GM21381 (cell line): Measurements from ENCODE around the gene DDX21.
"Not testable (repeated sequence)": the region's sequence is repeated elsewhere in the genome, so short reads cannot be mapped to it uniquely, and the experiment has no call there.

ENCODE experiments used
- ATAC-seq: cut with Tn5 transposase; IDR thresholded peaks from one replicate; pipeline ENCODE4 v1.9.1; 2021; ENCODE audit warnings: mild to moderate bottlenecking, moderate library complexity; ENCODE audit not compliant: unreplicated experiment

The DDX21 gene

DNA sequence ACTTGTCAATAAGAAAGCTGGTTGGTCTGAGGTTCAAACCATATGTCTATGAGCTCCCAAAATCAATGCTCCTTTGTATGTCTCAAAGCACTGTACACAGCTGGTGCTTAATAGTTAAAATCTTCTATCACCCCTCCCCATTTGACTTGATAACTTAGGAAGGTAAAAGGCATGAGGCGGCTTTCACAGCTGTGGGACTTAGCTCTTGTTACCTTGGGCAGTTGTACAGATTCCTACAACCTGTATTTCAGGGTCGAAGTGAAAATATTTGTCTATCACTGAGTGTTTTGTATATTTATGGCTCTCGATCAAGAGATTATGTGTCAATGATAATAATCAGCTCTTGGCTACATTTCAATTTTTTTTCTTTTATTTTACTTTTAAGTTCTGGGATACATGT is 31.6 kb downstream of the DDX21 start:
- no peak for ATAC-seq

DNA sequence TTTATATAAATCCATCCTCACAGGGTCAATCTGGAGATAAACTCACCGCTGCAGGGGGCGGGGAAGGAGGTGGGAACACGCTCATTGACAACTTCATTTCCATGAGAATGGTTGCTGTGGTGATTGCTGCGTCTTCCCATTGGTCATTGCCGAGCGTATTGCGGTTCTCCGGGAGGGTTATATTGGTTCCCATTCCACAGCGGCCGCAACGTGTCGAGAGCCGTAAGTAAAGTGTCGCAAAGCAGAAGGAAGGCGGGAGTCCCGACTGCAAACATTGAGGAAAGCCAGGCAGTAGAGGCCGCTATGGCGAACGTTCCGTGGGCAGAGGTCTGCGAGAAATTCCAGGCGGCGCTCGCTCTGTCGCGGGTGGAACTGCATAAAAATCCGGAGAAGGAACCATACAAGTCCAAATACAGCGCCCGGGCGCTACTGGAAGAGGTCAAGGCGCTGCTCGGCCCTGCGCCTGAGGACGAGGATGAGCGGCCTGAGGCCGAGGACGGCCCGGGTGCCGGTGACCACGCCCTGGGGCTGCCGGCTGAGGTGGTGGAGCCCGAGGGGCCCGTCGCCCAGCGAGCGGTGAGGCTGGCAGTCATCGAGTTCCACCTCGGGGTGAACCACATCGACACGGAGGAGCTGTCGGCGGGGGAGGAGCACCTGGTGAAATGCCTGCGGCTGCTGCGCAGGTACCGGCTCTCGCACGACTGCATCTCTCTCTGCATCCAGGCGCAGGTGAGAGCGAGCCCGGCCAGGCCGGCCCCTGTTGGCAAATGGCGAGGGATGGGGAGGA is 32.8 kb downstream of the DDX21 start, which contains the start of gene KIFBP:
TSS of gene KIFBP (plus strand) at position 274 of the 787 bp plus-strand sequence. CDS start at position 304, 30 bp downstream.
- ATAC-seq: peak; percentile 82

DNA sequence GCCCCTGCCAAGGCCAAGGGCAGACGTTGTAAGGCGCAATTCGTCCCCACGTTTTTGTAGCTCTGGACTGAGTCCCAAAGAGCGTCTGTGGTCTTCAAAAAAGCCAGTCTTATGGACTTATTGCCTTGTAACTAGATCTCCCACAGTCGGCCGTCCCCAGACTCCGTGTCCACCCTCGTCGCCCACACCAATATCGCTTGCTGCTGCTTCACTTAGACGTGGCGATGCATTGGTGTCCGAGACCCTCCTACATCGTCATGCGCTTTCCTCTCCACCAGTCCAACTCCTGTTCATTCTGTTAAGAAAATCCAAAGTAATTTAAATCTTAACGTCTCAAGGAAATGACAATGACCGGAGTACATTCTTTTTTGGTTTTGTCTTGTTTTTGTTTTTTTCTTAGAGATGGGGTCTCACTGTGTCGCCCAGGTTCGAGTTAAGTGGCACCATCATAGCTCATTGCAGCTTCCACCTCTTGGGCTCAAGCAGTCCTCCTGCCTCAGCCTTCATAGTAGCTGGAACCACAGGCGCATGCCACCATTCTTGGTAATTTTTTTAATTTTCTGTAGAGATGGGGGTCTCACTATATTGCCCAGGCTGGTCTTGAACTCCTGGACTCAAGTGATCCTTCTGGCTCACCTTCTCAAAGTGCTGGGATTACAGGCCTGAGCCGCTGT is 33.5 kb downstream of the DDX21 start:
- no peak for ATAC-seq

DNA sequence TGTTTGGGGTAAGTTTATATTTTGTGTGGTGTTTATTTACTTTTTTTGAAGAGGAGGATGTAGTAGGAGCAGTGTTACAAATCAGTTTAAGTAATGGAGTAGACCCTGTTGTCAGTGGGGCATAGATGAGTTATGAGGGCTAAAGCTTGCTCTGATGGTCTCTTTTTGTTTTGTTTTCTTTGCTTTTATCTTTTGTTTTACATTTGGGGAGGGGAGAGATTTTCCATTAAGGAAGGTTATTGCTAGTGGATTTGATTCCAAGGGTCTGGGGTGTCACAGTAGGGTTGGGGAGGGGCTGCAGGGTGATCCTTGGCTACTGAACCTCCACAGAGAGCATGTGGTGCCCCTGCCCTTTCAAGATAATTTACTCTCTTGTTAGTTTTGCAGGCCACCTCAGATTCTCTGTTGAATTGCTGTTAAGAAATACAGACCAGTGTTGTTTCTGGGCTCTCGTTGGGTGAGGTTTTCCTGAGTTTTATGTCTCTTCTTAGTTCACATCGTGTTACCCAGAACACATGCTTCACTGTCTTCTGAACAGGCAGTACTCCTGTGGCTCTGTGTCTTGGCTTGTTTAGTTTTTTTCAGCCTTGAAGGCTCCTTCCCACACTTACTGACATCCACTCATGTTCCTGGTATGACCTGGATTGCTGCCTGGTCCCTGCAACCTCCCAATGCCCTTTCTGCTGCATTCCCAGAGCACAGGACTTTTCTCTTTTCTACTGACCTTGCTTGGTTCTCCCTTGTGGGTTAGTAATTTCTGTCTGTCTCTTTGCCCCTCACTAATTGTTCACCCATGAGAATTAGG is 36.9 kb downstream of the DDX21 start:
- no peak for ATAC-seq

DNA sequence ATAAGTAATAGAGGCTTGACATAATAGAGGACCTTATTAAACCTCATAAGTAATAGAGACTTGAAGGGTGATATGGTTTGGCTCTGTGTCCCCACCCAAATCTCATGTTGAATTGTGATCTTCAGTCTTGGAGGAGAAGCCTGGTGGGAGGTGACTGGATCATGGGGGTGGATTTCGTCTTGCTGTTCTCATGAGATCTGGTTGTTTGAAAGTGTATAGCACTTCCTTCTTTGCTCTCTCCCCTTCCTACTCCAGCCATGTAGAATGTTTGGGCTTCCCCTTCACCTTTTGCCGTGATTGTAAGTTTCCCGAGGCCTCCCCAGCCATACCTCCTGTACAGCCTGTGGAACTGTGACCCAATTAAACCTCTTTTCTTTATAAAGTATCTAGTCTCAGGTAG is 41.2 kb downstream of the DDX21 start:
- no peak for ATAC-seq

DNA sequence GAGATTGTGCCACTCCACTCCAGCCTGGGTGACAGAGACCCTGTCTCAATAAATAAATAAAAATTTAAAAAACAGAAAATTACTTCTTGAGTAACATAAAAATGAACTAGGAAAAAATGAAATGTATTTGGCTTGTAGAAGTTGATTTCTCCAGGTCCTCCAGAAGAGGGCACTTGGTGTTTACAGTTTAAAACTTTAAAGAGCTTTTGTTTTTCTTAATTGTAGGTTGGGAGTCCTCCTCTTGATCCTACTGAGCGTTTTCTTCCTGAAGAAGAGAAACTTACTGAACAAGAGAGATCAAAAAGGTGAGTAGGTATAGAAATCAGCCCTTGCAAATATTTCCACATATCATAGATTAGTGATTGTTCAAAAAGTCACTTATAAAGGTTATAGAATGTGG is 48.9 kb downstream of the DDX21 start:
- no peak for ATAC-seq

DNA sequence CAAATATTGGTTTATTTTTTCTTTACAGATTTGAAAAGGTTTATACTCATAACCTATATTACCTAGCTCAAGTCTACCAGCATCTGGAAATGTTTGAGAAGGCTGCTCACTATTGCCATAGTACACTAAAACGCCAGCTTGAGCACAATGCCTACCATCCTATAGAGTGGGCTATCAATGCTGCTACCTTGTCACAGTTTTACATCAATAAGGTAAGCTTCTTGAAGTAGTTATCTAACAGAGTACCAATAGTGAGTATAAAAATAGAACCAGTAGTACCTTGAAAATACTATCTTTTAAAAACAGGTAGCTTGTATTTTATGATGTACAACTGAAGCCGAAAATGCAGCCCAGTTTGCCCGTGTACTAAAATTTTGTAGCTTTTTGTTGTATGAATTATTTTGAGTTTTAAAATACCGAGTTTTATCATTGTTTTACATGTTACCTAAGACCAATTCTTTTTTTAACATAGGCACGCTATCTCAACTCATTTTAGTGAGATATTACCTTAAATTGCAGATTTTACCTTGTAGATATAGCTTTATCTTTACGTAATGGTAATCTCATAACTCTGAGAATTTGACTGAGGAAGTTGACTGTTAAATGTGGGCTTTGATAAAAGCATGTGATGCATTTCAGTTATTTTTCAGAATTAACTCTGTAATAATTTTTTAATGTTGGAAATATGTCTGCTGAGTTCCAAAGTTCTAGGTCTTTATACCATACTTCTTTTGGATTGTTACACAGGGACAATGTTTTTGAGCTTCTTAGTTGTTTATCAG is 49.9 kb downstream of the DDX21 start:
- ATAC-seq: no peak

DNA sequence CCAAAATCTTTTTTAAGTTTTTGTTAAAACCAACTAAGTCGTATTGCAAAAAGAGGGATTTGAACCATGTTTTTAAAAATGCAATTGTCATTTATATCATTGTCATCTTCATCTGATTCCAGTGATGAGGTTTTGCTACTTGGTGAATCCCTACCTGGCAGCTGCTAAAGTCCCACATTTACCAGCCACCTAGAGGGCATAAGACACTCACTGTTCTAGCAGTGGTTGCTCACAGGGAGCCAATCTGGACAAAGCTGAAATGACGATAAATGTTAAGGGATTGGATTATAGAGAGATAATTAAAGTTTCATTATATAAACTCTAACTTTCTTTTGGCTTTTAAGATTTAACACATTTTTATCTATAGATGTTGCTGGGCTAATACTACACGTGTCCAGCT is 51.3 kb downstream of the DDX21 start:
- no peak for ATAC-seq

DNA sequence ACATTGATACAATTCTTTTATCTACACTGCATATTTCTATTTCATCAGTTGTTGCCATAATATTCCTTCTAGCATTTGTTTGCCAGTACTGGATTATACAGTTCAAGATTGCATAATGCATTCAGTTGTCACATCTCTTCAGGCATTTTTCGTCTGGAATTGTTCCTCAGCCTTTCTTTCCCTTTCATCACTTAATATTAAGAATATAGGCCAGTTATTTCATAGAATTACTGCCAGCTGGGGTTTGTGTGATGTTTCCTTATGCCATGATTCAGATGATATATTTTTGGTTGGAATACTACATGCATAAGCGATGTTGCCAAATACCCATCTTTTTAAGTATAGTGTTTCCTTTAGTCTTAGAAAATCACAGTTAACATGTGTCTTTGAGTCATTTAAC is 53.4 kb downstream of the DDX21 start:
- no peak for ATAC-seq

DNA sequence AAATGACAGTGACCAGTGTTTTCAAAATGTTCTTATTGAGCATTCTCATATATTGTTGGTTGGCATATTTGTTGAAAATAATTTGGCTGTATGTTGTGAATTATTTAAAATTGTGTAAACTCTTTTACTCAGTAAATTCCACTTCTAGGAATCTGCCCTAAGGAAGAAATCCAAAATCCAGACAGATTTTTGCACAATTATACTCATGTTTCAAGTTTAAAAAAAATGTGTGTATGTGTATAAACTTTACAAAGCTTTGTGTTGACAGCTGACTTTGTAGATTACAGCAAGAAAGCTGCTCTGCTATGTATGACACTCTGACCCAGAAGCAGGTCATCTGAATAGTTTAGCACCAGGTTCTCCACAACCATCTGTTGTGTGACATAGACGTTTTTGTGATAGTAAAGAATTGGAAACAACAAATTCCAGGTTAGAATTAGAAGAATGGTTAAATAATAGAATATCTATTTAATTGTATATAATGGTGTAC is 54.2 kb downstream of the DDX21 start:
- no peak for ATAC-seq

DNA sequence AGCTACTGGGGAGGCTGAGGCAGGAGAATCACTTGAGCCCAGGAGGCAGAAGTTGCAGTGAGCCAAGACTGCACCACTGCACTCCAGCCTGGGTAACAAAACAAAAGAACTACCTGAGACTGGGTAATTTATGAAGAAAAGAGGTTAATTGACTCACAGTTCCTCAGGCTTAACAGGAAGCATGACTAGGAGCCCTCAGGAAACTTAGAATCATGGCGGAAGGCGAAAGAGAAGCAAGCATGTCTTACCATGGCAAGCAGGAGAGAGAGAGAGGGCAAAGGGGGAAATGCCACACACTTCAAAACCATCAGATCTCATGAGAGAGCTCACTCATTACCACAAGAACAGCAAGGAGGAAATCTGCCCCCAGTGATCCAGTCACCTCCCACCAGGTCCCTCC is 56.8 kb downstream of the DDX21 start:
- ATAC-seq: not testable (repeated sequence)

DNA sequence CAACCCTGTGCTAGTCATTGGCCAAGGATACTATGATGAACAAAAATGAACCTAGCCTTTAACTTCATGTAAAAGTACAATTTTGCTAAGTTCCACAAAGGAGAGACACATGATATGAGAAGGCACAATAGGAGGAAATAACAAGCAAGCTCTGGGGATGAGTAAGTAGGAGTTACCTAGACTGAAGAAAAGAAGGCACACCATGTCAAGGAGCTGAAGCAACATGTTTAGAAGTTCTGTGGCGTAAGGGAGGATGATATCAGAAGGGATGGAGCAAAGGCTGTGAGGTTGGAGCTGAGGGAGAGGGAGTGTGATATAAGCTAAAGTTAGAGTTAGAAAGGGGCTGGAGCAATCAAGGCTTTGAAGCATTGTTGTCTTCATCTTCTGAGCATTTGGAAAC is 58.2 kb downstream of the DDX21 start:
- no peak for ATAC-seq

DNA sequence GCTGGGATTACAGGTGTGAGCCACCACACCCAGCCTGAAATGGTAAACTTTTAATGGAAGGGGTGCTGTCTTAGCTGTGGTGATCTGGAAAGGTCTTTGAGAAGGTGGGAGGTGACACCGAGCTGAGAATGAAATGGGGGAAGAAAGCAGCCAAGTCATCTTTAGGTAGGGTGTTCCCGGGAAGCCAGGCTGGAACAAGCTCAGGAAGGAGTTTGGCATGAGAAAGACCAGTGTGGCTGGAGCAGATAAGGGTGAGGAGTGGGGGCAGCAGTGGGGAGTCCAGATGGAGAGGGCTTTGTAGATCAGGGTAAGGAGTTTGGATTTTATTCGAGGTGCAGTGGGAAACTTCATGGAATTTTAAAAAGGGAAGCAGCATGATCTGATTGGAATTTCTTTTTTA is 62.6 kb downstream of the DDX21 start:
- no peak for ATAC-seq

DNA sequence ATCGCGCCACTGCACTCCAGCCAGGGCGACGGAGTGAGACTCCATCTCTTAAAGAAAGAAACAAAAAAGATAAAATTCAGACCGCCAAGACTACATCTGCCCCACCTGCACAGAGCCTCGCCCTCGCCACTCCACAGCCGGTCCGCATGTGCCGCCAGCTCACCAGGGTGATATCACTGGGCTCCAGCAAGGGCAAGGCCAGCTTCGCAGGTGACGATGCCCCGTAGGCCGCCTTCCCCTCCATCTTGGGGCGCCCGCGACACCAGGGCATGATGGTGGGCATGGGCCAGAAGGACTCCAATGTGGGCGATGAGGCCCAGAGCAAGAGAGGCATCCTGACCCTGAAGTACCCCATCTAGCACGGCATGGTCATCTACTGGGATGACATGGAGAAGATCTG is 66.6 kb downstream of the DDX21 start:
- no peak for ATAC-seq

DNA sequence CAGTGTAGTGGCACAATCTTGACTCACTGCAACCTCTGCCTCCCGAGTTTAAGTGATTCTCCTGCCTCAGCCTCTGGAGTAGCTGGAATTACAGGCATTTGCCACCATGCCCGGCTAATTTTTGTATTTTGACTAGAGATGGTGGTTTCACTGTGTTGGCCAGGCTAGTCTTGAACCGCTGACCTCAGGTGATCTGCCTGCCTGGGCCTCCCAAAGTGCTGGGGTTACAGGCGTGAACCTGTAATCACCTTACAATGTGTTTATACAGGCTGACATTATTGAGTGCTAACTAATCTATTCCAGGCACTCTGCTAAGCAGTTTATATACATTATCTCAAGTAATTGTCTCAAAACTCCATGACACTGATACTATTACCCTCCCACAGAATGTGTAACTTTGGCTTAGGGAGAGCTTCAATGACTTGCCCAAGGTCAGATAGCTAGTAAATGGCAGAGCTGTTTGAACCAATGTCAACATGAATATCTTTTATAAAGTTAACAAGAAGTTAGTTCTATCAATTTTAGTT is 69.5 kb downstream of the DDX21 start:
- no peak for ATAC-seq

DNA sequence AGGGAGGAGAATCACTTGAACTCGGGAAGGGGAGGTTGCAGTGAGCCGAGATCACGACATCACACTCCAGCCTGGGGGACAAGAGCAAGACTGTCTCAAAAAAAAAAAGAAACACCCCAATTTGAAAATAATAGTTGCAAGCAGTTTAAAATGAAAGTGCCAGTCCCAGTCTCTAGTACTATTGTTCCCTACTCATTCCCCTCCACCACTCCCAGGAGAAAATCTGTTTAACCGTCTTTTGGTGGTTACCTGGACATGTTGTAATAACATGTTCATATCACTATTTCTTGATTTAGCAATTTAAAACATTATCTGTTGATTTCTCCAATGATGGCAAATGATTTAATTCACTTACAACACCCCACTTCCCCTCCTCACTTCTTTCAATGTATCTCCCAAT is 77.3 kb downstream of the DDX21 start:
- no peak for ATAC-seq
